CD14-positive monocyte (primary cell): Measurements from ENCODE around the gene TCF7. TPM values are rescaled to one million over a fixed set of nuclear protein-coding genes. Genes with fewer than 3 reads are reported as not detected.

Source experiments
- DNase-seq, 3 donors: peaks; one replicate each; pipeline ENCODE4 v3.0.0-alpha.2; 2011 to 2022
- H2AFZ ChIP-seq: 2 replicates; pipeline ENCODE4 v1.6.0; 2012; ENCODE audit warnings: mild to moderate bottlenecking, low read depth, low read length, inconsistent platforms; ENCODE audit not compliant: insufficient read depth, poor library complexity, severe bottlenecking
- H3K27ac ChIP-seq, 2 donors: 1 replicate in 1 of 2; 2 replicates in 1 of 2; pipeline ENCODE4 v1.5.1; 2012 to 2013; ENCODE audit warnings: low read length in 2 of 2, control low read depth in 1 of 2, inconsistent platforms in 1 of 2, low read depth in 1 of 2, mild to moderate bottlenecking in 1 of 2
- H3K27me3 ChIP-seq, 2 donors: one replicate each; pipeline versions ENCODE4 v1.6.0 to v1.6.1; 2011 to 2013; ENCODE audit warnings: low read length in 2 of 2; ENCODE audit not compliant: control insufficient read depth in 2 of 2, insufficient read depth in 2 of 2
- H3K36me3 ChIP-seq, 2 donors: replicated peaks in 1 of 2; 1 replicate in 1 of 2; 2 replicates in 1 of 2; pipeline versions ENCODE4 v1.5.1 to v1.6.1; 2012 to 2013; ENCODE audit warnings: low read length in 2 of 2, control low read depth in 1 of 2, inconsistent platforms in 1 of 2, mild to moderate bottlenecking in 1 of 2; ENCODE audit not compliant: insufficient read depth in 2 of 2, control insufficient read depth in 1 of 2
- H3K4me1 ChIP-seq, 2 donors: 1 replicate in 1 of 2; 2 replicates in 1 of 2; pipeline versions ENCODE4 v1.5.1 to v1.6.1; 2012 to 2013; ENCODE audit warnings: low read length in 2 of 2, control low read depth in 1 of 2, inconsistent platforms in 1 of 2, mild to moderate bottlenecking in 1 of 2, moderate library complexity in 1 of 2; ENCODE audit not compliant: insufficient read depth in 2 of 2, control insufficient read depth in 1 of 2
- H3K4me2 ChIP-seq: replicated peaks from 2 replicates; pipeline ENCODE3; 2012; ENCODE audit warnings: low read length, moderate library complexity, mild to moderate bottlenecking; ENCODE audit not compliant: poor library complexity, severe bottlenecking; ENCODE audit errors: extremely low read depth
- H3K4me3 ChIP-seq, 3 experiments: fragments of 200-600 bp in 1 of 3; sonication (generic) in 1 of 3; replicated peaks in 1 of 3; 1 replicate in 2 of 3; 2 replicates in 1 of 3; pipeline ENCODE4 v1.5.1; 2011 to 2013; ENCODE audit warnings: low read length in 3 of 3, mild to moderate bottlenecking in 3 of 3, control low read depth in 2 of 3, low read depth in 2 of 3, inconsistent platforms in 1 of 3, moderate library complexity in 1 of 3
- H3K79me2 ChIP-seq: 2 replicates; pipeline ENCODE4 v1.6.0; 2012; ENCODE audit warnings: mild to moderate bottlenecking, control low read depth, inconsistent platforms, low read length, moderate library complexity; ENCODE audit not compliant: insufficient read depth
- H3K9ac ChIP-seq: 2 replicates; pipeline ENCODE4 v1.6.0; 2017; ENCODE audit warnings: low read length, mild to moderate bottlenecking; ENCODE audit not compliant: insufficient read depth, poor library complexity, severe bottlenecking
- H3K9me3 ChIP-seq, 2 donors: replicated peaks in 1 of 2; 1 replicate in 1 of 2; 2 replicates in 1 of 2; pipeline versions ENCODE4 v1.5.1 to v1.6.1; 2012 to 2013; ENCODE audit warnings: low read length in 2 of 2, control low read depth in 1 of 2; ENCODE audit not compliant: control insufficient read depth in 1 of 2, insufficient read depth in 1 of 2
- H4K20me1 ChIP-seq: 2 replicates; pipeline ENCODE4 v1.6.0; 2012; ENCODE audit warnings: mild to moderate bottlenecking, low read length, control low read depth, moderate library complexity; ENCODE audit not compliant: insufficient read depth
- H3K27ac Mint-ChIP-seq, 7 donors: one replicate each; pipeline ENCODE4 v1.8.0; 2020; ENCODE audit warnings: mild to moderate bottlenecking in 7 of 7, mixed read lengths in 7 of 7, moderate library complexity in 6 of 7, inconsistent platforms in 2 of 7
- H3K27me3 Mint-ChIP-seq, 3 donors: one replicate each; pipeline ENCODE4 v1.8.0; 2021 to 2022; ENCODE audit warnings: low read depth in 3 of 3, mild to moderate bottlenecking in 3 of 3, mixed read lengths in 3 of 3, moderate library complexity in 3 of 3, inconsistent platforms in 1 of 3
- H3K36me3 Mint-ChIP-seq, 2 donors: one replicate each; pipeline ENCODE4 v1.8.0; 2020; ENCODE audit warnings: mixed read lengths in 2 of 2, inconsistent platforms in 1 of 2, mild to moderate bottlenecking in 1 of 2
- H3K4me1 Mint-ChIP-seq: one replicate; pipeline ENCODE4 v1.8.0; 2020; ENCODE audit warnings: mild to moderate bottlenecking, mixed read lengths
- H3K4me3 Mint-ChIP-seq, 2 donors: one replicate each; pipeline ENCODE4 v1.8.0; 2020; ENCODE audit warnings: mild to moderate bottlenecking in 2 of 2, mixed read lengths in 2 of 2, moderate library complexity in 1 of 2
- H3K9me3 Mint-ChIP-seq, 7 donors: one replicate each; pipeline ENCODE4 v1.8.0; 2020 to 2022; ENCODE audit warnings: mixed read lengths in 7 of 7, mild to moderate bottlenecking in 6 of 7, moderate library complexity in 6 of 7, inconsistent platforms in 2 of 7
- WGBS: methylation state at CpG from one replicate; pipeline ENCODE4 v1.1.5; 2013; ENCODE audit warnings: missing lambda C conversion rate; ENCODE audit not compliant: insufficient coverage; 5-methylcytosine and 5-hydroxymethylcytosine counted together
- intact Hi-C, 2 donors: fragments of 100-400 bp; cut with micrococcal nuclease; formaldehyde crosslinking; loops; one replicate each; pipeline versions ENCODE4 v1.15.0 to v1.15.1; 2023
- polyA plus RNA-seq, 3 donors: library from polyadenylated mRNA; depleted of rRNA in 1 of 3; unstranded in 2 of 3; stranded (reverse) in 1 of 3; fragments of 300-500 nt in 2 of 3; fragments of >200 nt in 1 of 3; fragmentation: Illumina TruSeq in 2 of 3; gene quantifications; 1 replicate in 2 of 3; 2 replicates in 1 of 3; pipeline ENCODE4 v1.2.3, GENCODE V29; 2012 to 2021
- TF ChIP-seq, protein P1 (sequence below): fragments of 200-600 bp; IDR thresholded peaks from one replicate; pipeline ENCODE4 v1.8.0; 2022; ENCODE audit warnings: antibody characterized with exemption, mild to moderate bottlenecking

Gene TCF7
- polyA plus RNA-seq, 3 donors, result 0.15 to 0.84 (median 0.83) TPM

DNA sequence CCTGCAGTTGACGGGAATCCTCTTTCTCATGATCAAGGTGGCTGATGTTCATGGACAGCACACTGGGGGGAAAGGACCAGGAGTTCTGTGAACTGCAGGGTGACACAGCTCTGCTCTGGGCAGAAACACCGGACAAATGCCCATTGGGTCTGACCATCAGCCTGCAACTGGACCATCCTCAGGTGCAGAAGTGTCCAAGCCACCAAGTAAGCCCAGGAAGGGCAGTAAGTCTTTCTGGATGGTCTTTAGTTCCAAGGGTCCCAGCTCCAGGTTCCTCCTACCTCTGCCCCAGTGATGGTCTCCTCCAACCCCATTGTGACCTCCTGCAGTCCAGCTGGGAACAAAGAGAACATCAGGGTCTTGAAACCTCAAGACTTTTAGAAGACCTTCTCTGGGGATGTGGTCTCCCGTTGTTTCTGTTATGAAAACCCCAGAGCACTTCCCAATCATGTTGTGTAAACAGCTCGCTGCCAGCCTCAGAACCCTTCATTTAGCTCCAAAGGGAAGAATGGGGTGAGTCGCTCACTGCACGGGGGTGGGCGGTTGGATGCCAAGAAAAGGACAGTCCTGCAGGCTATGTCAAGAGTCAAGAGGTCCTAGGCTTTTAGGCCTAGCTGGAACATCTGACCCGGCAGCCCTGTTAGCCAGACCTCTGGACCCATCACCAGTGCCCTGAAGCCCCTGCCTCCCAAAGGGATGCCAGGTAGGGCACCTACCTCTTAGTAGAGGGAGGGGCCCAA lies 41.8 kb upstream of the TCF7 start:
- H3K27ac Mint-ChIP-seq, result peak overlapping the region in 1 of 7 donors; percentile 36
- no peaks in the 10 kb centered on the region for H3K9me3 ChIP-seq
- no peaks in the 10 kb centered on the region for H3K36me3 Mint-ChIP-seq
- no peaks in the 10 kb centered on the region for H4K20me1 ChIP-seq
- no peak overlapping the region for H3K27ac ChIP-seq
- H3K4me3 Mint-ChIP-seq, result no peak overlapping the region
- peaks cover 11 to 39% of the 10 kb centered on the region in 2 donors for H3K27me3 ChIP-seq
- 100% methylated on average over 2 of the region's 8 CpGs for WGBS
- no peak overlapping the region for H3K4me2 ChIP-seq
- peaks cover 6% of the 10 kb centered on the region for H3K4me1 Mint-ChIP-seq
- no peak overlapping the region for H3K4me3 ChIP-seq
- H3K9me3 Mint-ChIP-seq, result peaks cover 0 to 4% (median 0%) of the 10 kb centered on the region in 7 donors
- peaks cover 6 to 7% of the 10 kb centered on the region in 2 donors for H3K4me1 ChIP-seq
- TF ChIP-seq, protein P1, sequence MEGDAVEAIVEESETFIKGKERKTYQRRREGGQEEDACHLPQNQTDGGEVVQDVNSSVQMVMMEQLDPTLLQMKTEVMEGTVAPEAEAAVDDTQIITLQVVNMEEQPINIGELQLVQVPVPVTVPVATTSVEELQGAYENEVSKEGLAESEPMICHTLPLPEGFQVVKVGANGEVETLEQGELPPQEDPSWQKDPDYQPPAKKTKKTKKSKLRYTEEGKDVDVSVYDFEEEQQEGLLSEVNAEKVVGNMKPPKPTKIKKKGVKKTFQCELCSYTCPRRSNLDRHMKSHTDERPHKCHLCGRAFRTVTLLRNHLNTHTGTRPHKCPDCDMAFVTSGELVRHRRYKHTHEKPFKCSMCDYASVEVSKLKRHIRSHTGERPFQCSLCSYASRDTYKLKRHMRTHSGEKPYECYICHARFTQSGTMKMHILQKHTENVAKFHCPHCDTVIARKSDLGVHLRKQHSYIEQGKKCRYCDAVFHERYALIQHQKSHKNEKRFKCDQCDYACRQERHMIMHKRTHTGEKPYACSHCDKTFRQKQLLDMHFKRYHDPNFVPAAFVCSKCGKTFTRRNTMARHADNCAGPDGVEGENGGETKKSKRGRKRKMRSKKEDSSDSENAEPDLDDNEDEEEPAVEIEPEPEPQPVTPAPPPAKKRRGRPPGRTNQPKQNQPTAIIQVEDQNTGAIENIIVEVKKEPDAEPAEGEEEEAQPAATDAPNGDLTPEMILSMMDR, result no peak
- H3K36me3 ChIP-seq, result no peaks in the 10 kb centered on the region
- no peaks in the 10 kb centered on the region for H3K79me2 ChIP-seq
- no peak for DNase-seq
- peaks cover 27 to 53% (median 28%) of the 10 kb centered on the region in 3 donors for H3K27me3 Mint-ChIP-seq
- intact Hi-C loops, result no loop called here
- H3K9ac ChIP-seq, result no peak overlapping the region
- no peak overlapping the region for H2AFZ ChIP-seq

DNA sequence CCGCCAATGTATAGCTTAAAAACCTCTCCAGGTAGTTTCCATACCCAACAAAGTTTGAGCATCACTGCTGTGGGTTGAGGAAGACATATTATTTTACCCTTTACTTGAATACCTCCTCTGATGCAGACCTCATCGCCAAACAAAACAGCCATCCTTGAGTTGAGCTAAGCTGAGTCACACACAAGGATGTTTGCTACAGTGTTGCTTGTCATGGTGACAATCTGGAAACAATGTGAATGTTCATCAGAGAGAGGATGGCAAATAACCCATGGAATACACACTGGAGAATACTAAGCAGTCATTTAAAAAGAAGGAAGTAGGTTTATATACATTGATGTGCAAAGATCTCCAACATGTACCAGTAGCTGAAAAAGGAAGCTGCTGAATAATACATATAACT lies 41.1 kb upstream of the TCF7 start:
- Mint-ChIP-seq H3K27ac (no peak overlapping the region), H3K4me1 (peaks cover 6% of the 10 kb centered on the region), H3K4me3 (no peak overlapping the region), H3K27me3 (peaks cover 24 to 51% (median 30%) of the 10 kb centered on the region in 3 donors), H3K36me3 (no peaks in the 10 kb centered on the region), H3K9me3 (peaks cover 0 to 4% (median 0%) of the 10 kb centered on the region in 7 donors)
- TF ChIP-seq, protein P1, result no peak
- H3K4me3 ChIP-seq, result no peak overlapping the region
- no peaks in the 10 kb centered on the region for H3K79me2 ChIP-seq
- H3K36me3 ChIP-seq, result no peaks in the 10 kb centered on the region
- peaks cover 6 to 7% of the 10 kb centered on the region in 2 donors for H3K4me1 ChIP-seq
- DNase-seq, result no peak
- H3K9ac ChIP-seq, result no peak overlapping the region
- no peak overlapping the region for H2AFZ ChIP-seq
- 100% methylated on average over 1 of the region's 2 CpGs for WGBS
- H4K20me1 ChIP-seq, result no peaks in the 10 kb centered on the region
- no peak overlapping the region for H3K27ac ChIP-seq
- no peaks in the 10 kb centered on the region for H3K9me3 ChIP-seq
- intact Hi-C loops, result no loop called here
- H3K27me3 ChIP-seq, result peaks cover 11 to 39% of the 10 kb centered on the region in 2 donors
- H3K4me2 ChIP-seq, result no peak overlapping the region
